Hepatocyte (in vitro differentiated cells): ENCODE measurements around the gene TMCO4. TPM values are rescaled to one million over a fixed set of nuclear protein-coding genes. Genes with fewer than 3 reads are reported as not detected.

Source experiments
- DNase-seq: peaks from one replicate; pipeline ENCODE4 v3.0.0-alpha.2; 2016; ENCODE audit warnings: low spot score
- H2AFZ ChIP-seq: fragments of 200-600 bp; sonication (generic); 2 replicates; pipeline ENCODE4 v1.6.0; 2016; ENCODE audit warnings: antibody characterized with exemption, mild to moderate bottlenecking
- H3K27ac ChIP-seq: fragments of 200-600 bp; sonication (generic); 2 replicates; pipeline ENCODE4 v1.5.1; 2016; ENCODE audit warnings: mild to moderate bottlenecking
- H3K27me3 ChIP-seq: fragments of 200-600 bp; sonication (generic); 2 replicates; pipeline ENCODE4 v1.6.1; 2016
- H3K36me3 ChIP-seq: fragments of 200-600 bp; sonication (generic); replicated peaks from 2 replicates; pipeline ENCODE4 v1.5.1; 2016; ENCODE audit warnings: low read depth; ENCODE audit not compliant: insufficient read depth
- H3K4me1 ChIP-seq: fragments of 200-600 bp; sonication (generic); 2 replicates; pipeline ENCODE4 v1.5.1; 2016; ENCODE audit warnings: mild to moderate bottlenecking, moderate library complexity; ENCODE audit not compliant: insufficient read depth
- H3K4me2 ChIP-seq: fragments of 200-600 bp; sonication (generic); 2 replicates; pipeline ENCODE4 v1.6.0; 2016
- H3K4me3 ChIP-seq: fragments of 200-600 bp; sonication (generic); 2 replicates; pipeline ENCODE4 v1.5.1; 2016; ENCODE audit warnings: mild to moderate bottlenecking
- H3K79me2 ChIP-seq: fragments of 200-600 bp; sonication (generic); 2 replicates; pipeline ENCODE4 v1.6.0; 2017; ENCODE audit warnings: mild to moderate bottlenecking
- H3K9me2 ChIP-seq: fragments of 200-600 bp; sonication (generic); replicated peaks from 2 replicates; pipeline ENCODE4 v1.6.0; 2017; ENCODE audit warnings: mild to moderate bottlenecking; ENCODE audit not compliant: insufficient read depth
- H3K9me3 ChIP-seq: fragments of 200-600 bp; sonication (generic); 2 replicates; pipeline ENCODE4 v1.5.1; 2016; ENCODE audit warnings: low read depth, mild to moderate bottlenecking
- H4K20me1 ChIP-seq: fragments of 200-600 bp; sonication (generic); 2 replicates; pipeline ENCODE4 v1.6.0; 2016; ENCODE audit warnings: mild to moderate bottlenecking; ENCODE audit not compliant: insufficient read depth, poor library complexity, severe bottlenecking
- EZH2 ChIP-seq: fragments of 200-600 bp; sonication (generic); IDR thresholded peaks from 2 replicates; pipeline ENCODE4 v1.6.1; 2016; ENCODE audit warnings: antibody characterized with exemption, mild to moderate bottlenecking, borderline replicate concordance
- EZH2phosphoT487 ChIP-seq: fragments of 200-600 bp; sonication (generic); IDR thresholded peaks from one replicate; pipeline ENCODE4 v1.6.1; 2018; ENCODE audit warnings: antibody characterized with exemption, mild to moderate bottlenecking, low read depth, moderate library complexity; ENCODE audit not compliant: unreplicated experiment, severe bottlenecking
- WGBS: methylation state at CpG from one replicate; pipeline ENCODE4 v1.1.6; 2016; ENCODE audit warnings: low lambda C conversion rate; ENCODE audit errors: missing lambda C conversion rate; 5-methylcytosine and 5-hydroxymethylcytosine counted together
- polyA plus RNA-seq: library from polyadenylated mRNA; unstranded; fragments of >200 nt; fragmentation: Nextera tagmentation; extraction: Ambion mirVana; gene quantifications from 2 replicates; pipeline ENCODE4 v1.2.1, GENCODE V29; 2016
- total RNA-seq: library from RNA; depleted of rRNA; stranded (reverse); fragments of >200 nt; gene quantifications from 2 replicates; pipeline ENCODE4 v1.2.3, GENCODE V29; 2014
- TF ChIP-seq, protein P1 (sequence below): fragments of 200-600 bp; sonication (generic); IDR thresholded peaks from 2 replicates; pipeline ENCODE4 v1.5.1; 2016; ENCODE audit warnings: antibody characterized with exemption, mild to moderate bottlenecking; ENCODE audit not compliant: poor library complexity

TMCO4 gene
- total and polyA plus RNA-seq, 2 experiments from 2014 or later = 8.7 to 13.0 TPM

DNA sequence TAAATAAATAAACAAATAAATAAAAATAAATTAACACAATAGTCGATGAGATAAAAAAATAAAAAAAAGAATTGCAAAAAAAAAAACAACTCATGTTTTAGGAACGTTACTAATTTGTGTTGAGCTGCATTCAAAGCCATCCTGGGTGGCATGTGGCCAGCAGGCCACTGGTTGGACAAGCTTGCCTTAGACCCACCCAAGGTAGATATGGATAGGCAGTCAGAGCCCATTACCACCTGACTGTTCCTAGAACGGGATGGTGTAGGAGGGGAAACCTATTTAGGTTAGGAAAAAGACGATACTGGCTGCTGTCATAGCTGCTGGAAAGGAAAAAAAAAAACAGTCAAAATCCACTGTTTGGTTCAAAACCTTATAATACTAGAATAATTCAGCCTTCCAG is 94.3 kb downstream of the TMCO4 start:
- no peaks in the 10 kb centered on the region for H3K4me1 ChIP-seq
- WGBS = 91% methylated on average over 4 of the region's 4 CpGs

DNA sequence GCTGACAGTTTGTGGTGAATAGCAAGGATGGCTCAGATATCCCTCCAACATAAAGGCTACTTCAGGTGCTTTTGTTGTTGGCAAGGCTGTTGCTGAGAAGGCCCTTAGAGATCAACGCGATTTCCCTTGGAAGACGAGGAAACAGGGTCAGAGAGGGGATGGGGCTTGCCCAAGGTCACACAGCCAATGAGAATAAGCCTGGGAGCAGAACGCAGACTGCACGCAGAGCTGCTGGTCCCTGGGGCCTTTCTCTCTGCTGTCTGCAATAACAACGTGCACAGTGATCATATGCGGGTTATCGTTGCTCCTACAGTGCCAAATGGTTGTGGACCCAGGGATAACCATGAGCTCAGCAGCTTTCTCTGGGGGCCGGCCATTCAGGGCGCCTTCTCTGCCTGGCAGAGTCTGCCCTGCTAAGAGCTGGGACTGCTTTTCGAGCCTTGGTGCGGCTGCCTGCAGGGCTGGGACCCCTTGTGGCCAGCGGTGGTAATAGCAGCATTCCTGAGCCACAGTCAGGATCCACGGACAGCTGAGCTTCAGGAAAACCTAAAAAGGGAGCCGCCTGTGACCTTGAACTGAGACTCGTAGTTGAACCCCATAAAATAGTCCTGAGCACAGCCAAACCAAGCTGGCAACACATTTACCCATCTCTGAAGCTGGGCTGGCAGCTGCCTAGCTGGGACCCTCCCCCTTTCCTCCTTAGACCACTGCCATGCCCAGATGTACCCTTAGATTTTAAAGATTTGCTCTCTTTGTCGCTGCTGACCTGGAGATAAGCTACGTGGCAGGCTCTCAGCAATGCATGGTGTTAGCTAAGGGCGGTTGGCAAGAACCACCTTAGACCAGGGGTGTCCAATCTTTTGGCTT is 95.2 kb downstream of the TMCO4 start:
- Histone ChIP-seq H4K20me1 (no peaks in the 10 kb centered on the region), H3K9me3 (no peaks in the 10 kb centered on the region), H3K9me2 (no peaks in the 10 kb centered on the region), H3K36me3 (no peaks in the 10 kb centered on the region), H3K27ac (no peak overlapping the region), H3K4me3 (no peak overlapping the region), H3K27me3 (no peaks in the 10 kb centered on the region), H3K4me1 (no peaks in the 10 kb centered on the region), H3K79me2 (no peaks in the 10 kb centered on the region), H2AFZ (no peak overlapping the region), H3K4me2 (peak overlapping the region; percentile 41)
- TF ChIP-seq, protein P1, sequence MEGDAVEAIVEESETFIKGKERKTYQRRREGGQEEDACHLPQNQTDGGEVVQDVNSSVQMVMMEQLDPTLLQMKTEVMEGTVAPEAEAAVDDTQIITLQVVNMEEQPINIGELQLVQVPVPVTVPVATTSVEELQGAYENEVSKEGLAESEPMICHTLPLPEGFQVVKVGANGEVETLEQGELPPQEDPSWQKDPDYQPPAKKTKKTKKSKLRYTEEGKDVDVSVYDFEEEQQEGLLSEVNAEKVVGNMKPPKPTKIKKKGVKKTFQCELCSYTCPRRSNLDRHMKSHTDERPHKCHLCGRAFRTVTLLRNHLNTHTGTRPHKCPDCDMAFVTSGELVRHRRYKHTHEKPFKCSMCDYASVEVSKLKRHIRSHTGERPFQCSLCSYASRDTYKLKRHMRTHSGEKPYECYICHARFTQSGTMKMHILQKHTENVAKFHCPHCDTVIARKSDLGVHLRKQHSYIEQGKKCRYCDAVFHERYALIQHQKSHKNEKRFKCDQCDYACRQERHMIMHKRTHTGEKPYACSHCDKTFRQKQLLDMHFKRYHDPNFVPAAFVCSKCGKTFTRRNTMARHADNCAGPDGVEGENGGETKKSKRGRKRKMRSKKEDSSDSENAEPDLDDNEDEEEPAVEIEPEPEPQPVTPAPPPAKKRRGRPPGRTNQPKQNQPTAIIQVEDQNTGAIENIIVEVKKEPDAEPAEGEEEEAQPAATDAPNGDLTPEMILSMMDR = peak; percentile 90
- TF ChIP-seq EZH2 = no peak
- 21% methylated on average over 19 of the region's 19 CpGs for WGBS
- peak; percentile 86 for DNase-seq

More for the DNA sequence above, 94.3 kb downstream of the TMCO4 start:
- TF ChIP-seq EZH2phosphoT487 (no peak), EZH2 (no peak)
- TF ChIP-seq, protein P1 = no peak
- no peaks in the 10 kb centered on the region for H3K27me3 ChIP-seq
- no peak overlapping the region for H2AFZ ChIP-seq
- no peaks in the 10 kb centered on the region for H3K36me3 ChIP-seq
- H3K79me2 ChIP-seq = no peaks in the 10 kb centered on the region
- H3K9me3 ChIP-seq = no peaks in the 10 kb centered on the region
- no peaks in the 10 kb centered on the region for H3K9me2 ChIP-seq
- H3K4me3 ChIP-seq = no peak overlapping the region
- no peak for DNase-seq
- H4K20me1 ChIP-seq = no peaks in the 10 kb centered on the region
- H3K4me2 ChIP-seq = no peak overlapping the region
- H3K27ac ChIP-seq = no peak overlapping the region

DNA sequence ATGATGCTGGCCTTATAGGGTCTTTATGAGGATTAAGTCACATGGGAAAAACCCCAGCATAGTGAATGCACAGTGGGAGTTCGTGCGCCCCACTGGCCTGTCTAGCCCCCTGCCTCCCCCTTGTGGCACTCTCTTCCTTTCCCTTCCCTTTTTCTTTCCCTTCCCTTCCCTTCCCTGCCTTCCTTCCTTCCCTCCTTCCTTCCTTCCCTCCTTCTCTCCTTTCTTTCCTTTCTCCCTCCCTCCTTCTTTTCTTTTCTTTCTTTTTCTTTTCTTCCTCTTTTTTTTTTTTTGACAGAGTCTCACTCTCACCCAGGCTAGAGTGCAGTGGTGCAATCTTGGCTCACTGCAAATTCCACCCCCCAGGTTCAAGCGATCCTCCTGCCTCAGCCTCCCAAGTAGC is 96.4 kb downstream of the TMCO4 start:
- no peaks in the 10 kb centered on the region for H3K79me2 ChIP-seq
- H3K9me2 ChIP-seq = no peaks in the 10 kb centered on the region
- 77% methylated on average over 3 of the region's 3 CpGs for WGBS
- no peaks in the 10 kb centered on the region for H3K4me1 ChIP-seq
- H3K36me3 ChIP-seq = no peaks in the 10 kb centered on the region
- H4K20me1 ChIP-seq = no peaks in the 10 kb centered on the region
- H3K4me2 ChIP-seq = no peak overlapping the region
- no peak overlapping the region for H2AFZ ChIP-seq
- no peak for TF ChIP-seq EZH2
- no peak for TF ChIP-seq EZH2phosphoT487
- TF ChIP-seq, protein P1 = no peak
- no peak overlapping the region for H3K4me3 ChIP-seq
- no peak for DNase-seq
- no peaks in the 10 kb centered on the region for H3K27me3 ChIP-seq
- no peaks in the 10 kb centered on the region for H3K9me3 ChIP-seq
- H3K27ac ChIP-seq = no peak overlapping the region
